GM21381 (cell line): ENCODE results near the gene TNS2.
"Not testable (repeated sequence)": the region's sequence is repeated elsewhere in the genome, so short reads cannot be mapped to it uniquely, and the experiment has no call there.

Experiments
- ATAC-seq: cut with Tn5 transposase; IDR thresholded peaks from one replicate; pipeline ENCODE4 v1.9.1; 2021; ENCODE audit warnings: mild to moderate bottlenecking, moderate library complexity; ENCODE audit not compliant: unreplicated experiment

Gene TNS2

DNA sequence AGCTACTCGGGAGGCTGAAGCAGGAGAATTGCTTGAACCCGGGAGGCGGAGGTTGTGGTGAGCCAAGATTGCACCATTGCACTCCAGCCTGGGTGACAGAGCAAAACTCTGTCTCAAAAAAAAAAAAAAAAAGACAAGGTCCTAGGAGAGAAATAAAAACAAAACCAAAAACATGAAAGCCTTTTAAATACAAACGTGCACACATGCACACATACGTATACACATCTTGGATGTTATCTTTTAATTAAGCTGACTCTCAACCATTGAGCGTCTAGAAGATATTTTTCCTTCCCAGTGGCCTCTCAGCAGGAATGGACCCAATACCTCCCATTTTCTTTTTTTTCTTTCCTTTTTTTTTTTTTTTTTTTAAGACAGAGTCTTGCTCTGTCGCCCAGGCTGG is 62.6 kb downstream of the TNS2 start:
- ATAC-seq: not testable (repeated sequence)

DNA sequence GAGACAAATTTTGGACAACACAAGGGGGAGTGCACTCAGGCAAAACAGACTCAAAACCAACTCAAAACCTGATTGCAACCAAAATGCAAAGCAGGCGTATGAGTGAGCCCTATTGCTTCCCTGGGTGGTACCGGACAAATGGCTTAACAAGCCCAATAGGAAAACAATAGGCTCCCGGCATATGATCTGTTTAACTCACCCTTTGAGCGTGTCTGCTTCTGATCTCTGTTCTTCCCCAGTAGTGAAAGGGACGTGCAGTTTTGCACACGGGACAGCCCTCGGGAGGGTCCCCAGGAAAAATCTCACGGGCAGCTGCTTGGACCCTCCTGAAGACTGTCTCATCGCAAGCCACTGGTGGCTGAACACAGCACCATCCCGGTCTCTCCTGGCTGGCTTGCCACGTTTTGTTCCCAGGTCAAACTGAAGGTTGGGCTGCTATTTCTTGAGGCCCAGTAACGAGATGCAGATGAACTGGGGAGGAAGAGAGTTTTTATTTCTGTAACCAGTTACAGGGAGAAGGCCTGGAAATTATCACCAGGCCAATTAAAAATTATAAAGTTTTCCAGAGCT is 63.4 kb downstream of the TNS2 start:
- no peak for ATAC-seq

DNA sequence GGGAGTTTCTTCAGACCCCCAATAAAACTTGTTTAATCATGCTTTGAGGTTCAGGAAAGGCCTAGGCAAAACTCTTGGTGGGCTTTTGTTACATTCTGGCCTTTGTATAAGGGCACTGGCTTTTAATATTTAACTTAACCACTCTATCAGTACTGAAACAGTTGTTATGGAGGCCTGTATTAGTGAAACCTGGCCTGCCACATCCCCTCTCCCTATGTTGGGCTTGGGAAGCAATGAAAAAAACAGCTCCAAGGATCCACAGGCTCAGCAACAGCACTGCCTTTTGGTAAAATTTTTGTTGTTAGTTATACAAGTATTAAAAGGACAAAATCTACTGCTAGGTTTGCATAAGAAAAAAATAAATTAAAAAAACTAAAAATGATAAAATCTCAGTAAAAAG is 64.1 kb downstream of the TNS2 start:
- no peak for ATAC-seq
